Mammary epithelial cell (primary cell): ENCODE data around the gene NCAPH2.

Experiments used
- EZH2 ChIP-seq: IDR thresholded peaks from 2 replicates; pipeline ENCODE4 v1.6.1; 2012; ENCODE audit warnings: low read length, inconsistent platforms, borderline replicate concordance
- TF ChIP-seq, protein P1 (sequence below), 2 donors: IDR thresholded peaks in 1 of 2; conservative IDR thresholded peaks in 1 of 2; 2 replicates each; pipeline ENCODE4 v1.5.1; 2011 to 2012; ENCODE audit warnings: inconsistent platforms in 2 of 2, low read length in 2 of 2, mild to moderate bottlenecking in 2 of 2, control low read depth in 1 of 2, low read depth in 1 of 2; ENCODE audit not compliant: insufficient read depth in 1 of 2; ENCODE audit errors: extremely low read depth in 1 of 2

DNA sequence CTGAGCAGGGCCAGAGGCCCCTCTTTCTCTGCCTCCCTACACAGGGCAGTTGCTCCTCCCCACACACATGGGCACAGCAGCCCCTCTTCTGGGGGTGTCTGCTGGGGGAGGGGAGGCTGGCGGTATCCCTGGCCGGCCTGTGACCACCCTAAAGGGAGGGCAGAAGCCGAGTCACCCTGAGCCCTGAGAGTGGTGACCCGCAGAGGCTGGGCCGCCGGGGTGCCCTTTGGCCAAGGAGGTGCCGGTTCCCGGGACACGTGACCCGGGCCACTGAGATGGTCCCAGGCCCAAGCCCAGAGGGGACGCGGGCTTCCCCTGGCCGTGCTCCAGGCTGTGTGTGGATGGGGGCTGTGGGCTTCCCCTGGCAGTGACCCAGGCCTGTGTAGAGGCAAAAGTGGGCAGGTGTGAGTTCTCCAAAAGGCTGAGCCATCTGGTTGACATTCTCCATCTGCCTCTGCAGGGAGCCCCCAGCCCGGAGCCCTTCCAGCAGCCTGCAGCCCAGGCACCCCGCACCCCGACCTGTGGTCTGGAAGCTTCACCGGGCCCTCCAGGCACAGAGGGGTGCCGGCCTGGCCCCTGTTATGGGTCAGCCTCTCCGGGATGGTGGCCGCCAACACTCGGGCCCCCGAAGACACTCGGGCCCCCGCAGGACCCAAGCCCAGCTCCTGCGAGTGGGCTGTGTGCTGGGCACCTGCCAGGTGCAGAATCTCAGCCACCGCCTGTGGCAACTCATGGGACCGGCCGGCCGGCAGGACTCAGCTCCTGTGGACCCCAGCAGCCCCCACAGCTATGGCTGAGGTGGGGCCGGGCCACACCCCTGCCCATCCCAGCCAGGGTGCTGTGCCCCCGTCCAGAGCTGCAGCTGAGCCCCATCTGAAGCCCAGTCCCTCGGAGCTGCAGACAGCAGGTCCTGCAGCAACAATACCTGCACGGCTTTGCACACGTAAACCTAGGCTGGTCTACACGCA, 25.6 kb upstream of the NCAPH2 start:
- no peak for TF ChIP-seq EZH2
- TF ChIP-seq, protein P1, sequence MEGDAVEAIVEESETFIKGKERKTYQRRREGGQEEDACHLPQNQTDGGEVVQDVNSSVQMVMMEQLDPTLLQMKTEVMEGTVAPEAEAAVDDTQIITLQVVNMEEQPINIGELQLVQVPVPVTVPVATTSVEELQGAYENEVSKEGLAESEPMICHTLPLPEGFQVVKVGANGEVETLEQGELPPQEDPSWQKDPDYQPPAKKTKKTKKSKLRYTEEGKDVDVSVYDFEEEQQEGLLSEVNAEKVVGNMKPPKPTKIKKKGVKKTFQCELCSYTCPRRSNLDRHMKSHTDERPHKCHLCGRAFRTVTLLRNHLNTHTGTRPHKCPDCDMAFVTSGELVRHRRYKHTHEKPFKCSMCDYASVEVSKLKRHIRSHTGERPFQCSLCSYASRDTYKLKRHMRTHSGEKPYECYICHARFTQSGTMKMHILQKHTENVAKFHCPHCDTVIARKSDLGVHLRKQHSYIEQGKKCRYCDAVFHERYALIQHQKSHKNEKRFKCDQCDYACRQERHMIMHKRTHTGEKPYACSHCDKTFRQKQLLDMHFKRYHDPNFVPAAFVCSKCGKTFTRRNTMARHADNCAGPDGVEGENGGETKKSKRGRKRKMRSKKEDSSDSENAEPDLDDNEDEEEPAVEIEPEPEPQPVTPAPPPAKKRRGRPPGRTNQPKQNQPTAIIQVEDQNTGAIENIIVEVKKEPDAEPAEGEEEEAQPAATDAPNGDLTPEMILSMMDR (conservative IDR thresholded peaks at IDR 0.05 in 1 of 2, IDR thresholded peaks at IDR 0.05 in 1 of 2; ENCODE audit: extremely low read depth in 1 of 2, insufficient read depth in 1 of 2, low read depth in 1 of 2, low read length in 2 of 2) = no peak
